HK-2 (cell line): ENCODE data around the gene VARS2.
"Not testable (repeated sequence)": the region's sequence is repeated elsewhere in the genome, so short reads cannot be mapped to it uniquely, and the experiment has no call there.

ENCODE experiments used
- DNase-seq: peaks from one replicate; pipeline ENCODE4 v3.0.0-alpha.2; 2018; ENCODE audit not compliant: unreplicated experiment

Gene VARS2

DNA sequence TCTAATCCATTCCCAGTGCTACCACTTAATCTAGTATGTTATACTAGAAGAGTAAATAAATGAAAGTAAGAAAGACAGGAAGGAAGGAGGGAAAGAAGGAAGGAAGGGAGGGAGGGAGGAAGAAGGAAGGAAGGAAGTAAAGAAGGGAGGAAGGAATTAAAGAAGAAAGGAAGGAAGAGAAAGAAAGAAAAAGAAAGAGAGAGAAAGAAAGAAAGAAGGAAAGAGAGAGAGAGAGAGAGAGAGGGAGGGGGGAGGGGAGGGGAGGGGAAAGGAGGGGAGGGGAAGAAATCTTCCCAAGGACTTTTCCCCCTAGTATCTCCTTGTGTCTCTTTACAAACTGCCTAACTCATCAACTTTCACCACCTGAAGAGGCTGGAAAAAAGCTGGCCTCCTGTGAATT lies 48.7 kb downstream of the VARS2 start:
- no peak for DNase-seq

DNA sequence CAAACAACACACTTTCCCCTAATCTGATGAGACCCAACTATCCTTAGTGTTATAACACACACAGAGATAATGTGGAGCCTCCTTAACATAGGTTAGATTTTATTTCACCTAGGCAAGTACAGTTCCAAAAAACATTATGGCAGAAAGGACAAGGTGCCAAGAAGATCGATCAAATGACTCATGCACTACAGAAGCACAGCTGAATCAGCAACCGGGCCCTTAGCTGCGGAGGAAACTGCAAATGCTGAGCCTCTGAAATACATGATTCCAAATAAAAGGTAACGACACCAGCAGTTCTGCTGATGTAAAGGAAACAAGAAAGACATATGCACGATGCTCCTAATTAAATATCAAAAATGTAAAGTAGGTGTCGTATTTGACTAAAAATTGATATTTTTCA lies 49.6 kb downstream of the VARS2 start:
- DNase-seq = no peak

DNA sequence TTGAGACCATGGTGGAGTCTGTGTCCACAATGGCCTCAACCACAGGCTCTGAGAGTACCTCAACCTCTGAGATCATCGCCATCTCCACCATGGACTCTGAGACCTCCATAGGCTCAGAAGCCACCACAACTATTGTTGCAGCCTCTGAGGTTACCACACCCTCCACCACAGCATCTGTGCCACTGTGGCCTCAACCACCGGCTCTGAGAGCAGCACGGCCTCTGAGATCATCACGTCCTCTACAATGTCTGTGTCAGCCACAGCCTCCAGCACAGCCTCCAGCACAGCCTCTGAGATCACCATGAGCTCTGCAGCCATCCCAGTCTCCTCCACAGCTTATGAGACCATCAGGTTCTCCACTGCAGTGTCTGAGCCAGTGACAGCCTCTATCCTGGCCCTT lies 50.0 kb downstream of the VARS2 start:
- no peak for DNase-seq

DNA sequence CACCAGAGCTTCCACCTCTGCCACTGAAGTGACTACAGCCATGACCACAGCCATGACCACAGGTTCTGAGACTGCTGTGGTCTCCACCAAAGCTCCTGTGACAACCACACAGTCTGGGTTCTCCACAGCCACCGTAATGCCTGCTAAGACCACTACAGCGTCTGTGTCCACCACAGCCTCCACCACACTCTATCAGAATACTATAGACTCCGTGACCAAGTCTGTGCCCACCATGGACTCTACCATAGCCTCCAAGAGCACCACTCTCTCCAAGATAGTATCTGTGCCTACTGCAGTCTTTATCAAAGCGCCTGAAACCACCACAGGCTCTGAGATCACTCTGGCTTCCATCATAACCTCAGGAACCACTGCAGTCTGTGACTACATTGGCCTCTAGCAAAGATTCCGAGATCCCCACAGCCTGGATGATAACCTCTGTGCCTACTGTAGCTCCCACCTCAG lies 51.1 kb downstream of the VARS2 start:
- DNase-seq = no peak

- no peak for DNase-seq
These were observed 52.1 kb downstream of the VARS2 start for GRCh38 chr6:30966154-30966553.

DNA sequence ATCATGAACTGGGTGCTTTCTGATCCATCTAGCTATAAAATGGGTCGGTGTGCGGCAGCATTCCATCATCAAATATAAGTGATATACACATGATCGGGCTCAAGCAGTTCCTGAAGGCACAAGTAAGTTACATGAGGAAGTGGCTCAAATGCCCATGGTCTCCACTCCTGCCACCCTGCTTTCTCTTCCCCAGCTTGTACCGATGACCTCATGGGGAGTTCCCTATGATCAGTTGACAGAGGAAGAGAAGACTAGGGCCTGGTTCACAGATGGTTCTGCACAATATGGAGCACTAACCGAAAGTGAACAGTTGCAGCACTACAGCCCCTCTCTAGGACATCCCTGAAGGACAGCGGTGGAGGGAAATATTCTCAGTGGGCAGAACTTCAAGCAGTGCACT lies 55.1 kb downstream of the VARS2 start:
- not testable (repeated sequence) for DNase-seq

GRCh38 chr6:30970946-30971345 lies 56.9 kb downstream of the VARS2 start:
- DNase-seq = no peak

DNA sequence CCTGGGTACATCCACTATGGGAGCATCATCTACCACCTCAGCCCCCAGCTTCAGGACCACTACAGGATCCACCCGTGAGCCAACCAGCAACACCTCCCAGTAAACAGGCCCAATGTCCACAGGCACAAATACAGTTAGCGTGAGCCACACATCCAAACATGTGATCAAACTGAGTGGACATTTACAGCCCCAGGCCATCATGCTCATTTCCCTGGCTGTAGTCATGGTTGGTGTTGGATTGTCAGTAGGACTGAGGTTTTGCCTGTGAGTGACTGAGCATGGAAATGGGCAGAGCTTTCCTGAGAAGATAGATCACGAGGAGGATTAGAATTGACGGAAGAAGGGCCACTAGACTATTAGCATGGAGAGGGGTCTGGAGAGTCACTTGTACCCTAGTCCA lies 58.8 kb downstream of the VARS2 start:
- DNase-seq = no peak

DNA sequence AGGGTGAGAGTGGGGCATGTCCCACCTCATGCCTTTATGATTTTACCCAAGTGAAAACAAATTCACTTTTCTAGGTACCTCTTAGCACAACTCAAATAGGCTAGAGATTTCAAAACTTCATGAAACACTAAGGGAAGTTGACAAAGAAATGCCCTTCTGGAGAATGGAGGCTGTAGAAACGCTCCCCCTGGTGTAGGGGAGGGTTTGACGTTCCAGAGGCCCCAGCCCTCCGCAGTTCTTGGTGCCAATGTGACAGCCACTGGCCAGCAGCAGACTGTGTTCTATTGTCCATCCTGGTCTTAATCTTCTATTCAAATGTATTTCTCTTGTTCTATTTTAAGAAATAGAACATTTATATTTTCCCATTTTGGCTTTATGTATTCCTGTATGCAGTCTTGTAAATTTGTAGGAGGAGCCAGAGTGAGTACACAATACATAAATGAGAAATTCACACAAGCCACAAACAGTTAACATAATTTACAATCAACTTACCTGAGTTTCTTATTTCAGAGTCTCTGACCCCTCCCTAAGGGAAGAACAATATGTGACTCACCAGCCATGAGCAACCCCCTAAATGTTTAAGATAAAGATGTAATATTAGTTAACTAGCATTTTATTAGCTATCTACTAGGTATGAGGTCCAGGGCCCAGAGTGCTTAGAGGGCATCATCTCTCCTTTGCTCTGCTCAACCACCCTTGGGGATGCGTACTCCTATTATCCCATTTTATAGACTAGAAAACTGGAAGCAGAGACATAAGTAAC lies 60.6 kb downstream of the VARS2 start:
- DNase-seq = no peak
